WERI-Rb-1 (cell line): ENCODE data around the gene NPB.

Source experiments
- DNase-seq: peaks from one replicate; pipeline ENCODE4 v3.0.0-alpha.2; 2020
- H3K27ac ChIP-seq: fragments of 250-450 bp; sonication (Bioruptor Pico); 2 replicates; pipeline ENCODE4 v1.5.1; 2020; ENCODE audit warnings: mild to moderate bottlenecking, moderate library complexity
- H3K27me3 ChIP-seq: fragments of 250-450 bp; sonication (Bioruptor Pico); 2 replicates; pipeline ENCODE4 v1.5.1; 2021; ENCODE audit warnings: mild to moderate bottlenecking, low read depth, moderate library complexity; ENCODE audit not compliant: insufficient read depth, severe bottlenecking
- H3K36me3 ChIP-seq: fragments of 250-450 bp; sonication (Bioruptor Pico); 2 replicates; pipeline ENCODE4 v1.5.1; 2020; ENCODE audit warnings: mild to moderate bottlenecking, moderate library complexity
- H3K4me3 ChIP-seq: 2 replicates; pipeline ENCODE4 v1.5.1; 2011; ENCODE audit warnings: low read depth, mild to moderate bottlenecking, control low read depth, low read length
- H3K9me3 ChIP-seq: fragments of 250-450 bp; sonication (Bioruptor Pico); 2 replicates; pipeline ENCODE4 v1.5.1; 2021; ENCODE audit warnings: mild to moderate bottlenecking, moderate library complexity; ENCODE audit not compliant: severe bottlenecking
- TF ChIP-seq, protein P1 (sequence below): IDR thresholded peaks from 2 replicates; pipeline ENCODE4 v1.5.1; 2011; ENCODE audit warnings: low read depth, mild to moderate bottlenecking, control low read depth, inconsistent platforms, low read length

The NPB gene

DNA sequence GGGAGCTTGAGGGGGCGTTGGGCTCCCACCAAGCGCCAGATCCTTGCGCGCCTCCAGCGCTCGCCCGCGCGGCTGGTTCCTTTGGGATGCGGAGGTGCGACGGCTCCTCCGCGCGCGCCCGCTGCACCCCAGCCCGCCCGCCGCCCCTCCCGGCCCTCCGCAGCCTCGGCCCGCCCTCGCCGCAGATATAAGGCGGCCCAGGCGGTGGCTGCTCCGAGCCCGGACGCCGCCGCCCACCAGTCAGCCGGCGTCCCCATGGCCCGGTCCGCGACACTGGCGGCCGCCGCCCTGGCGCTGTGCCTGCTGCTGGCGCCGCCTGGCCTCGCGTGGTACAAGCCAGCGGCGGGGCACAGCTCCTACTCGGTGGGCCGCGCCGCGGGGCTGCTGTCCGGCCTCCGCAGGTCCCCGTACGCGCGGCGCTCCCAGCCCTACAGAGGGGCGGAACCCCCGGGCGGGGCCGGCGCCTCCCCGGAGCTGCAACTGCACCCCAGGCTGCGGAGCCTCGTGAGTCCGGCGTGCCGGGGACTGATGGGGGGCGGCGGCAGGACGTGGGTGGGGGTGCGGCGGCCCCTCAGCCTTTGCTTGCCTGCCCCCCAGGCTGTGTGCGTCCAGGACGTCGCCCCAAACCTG is at the start of gene NPB:
Gene NPB (plus strand): TSS at position 216 of the 630 bp plus-strand sequence. CDS start 40 bp downstream, at position 256.
- Histone ChIP-seq H3K9me3 (no peaks in the 10 kb centered on the region), H3K4me3 (no peak within 1 kb of the TSS), H3K36me3 (peaks cover 71% of the 10 kb centered on the region), H3K27me3 (no peaks in the 10 kb centered on the region), H3K27ac (no peak within 1 kb of the TSS)
- TF ChIP-seq, protein P1, sequence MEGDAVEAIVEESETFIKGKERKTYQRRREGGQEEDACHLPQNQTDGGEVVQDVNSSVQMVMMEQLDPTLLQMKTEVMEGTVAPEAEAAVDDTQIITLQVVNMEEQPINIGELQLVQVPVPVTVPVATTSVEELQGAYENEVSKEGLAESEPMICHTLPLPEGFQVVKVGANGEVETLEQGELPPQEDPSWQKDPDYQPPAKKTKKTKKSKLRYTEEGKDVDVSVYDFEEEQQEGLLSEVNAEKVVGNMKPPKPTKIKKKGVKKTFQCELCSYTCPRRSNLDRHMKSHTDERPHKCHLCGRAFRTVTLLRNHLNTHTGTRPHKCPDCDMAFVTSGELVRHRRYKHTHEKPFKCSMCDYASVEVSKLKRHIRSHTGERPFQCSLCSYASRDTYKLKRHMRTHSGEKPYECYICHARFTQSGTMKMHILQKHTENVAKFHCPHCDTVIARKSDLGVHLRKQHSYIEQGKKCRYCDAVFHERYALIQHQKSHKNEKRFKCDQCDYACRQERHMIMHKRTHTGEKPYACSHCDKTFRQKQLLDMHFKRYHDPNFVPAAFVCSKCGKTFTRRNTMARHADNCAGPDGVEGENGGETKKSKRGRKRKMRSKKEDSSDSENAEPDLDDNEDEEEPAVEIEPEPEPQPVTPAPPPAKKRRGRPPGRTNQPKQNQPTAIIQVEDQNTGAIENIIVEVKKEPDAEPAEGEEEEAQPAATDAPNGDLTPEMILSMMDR: no peak
- no peak for DNase-seq

DNA sequence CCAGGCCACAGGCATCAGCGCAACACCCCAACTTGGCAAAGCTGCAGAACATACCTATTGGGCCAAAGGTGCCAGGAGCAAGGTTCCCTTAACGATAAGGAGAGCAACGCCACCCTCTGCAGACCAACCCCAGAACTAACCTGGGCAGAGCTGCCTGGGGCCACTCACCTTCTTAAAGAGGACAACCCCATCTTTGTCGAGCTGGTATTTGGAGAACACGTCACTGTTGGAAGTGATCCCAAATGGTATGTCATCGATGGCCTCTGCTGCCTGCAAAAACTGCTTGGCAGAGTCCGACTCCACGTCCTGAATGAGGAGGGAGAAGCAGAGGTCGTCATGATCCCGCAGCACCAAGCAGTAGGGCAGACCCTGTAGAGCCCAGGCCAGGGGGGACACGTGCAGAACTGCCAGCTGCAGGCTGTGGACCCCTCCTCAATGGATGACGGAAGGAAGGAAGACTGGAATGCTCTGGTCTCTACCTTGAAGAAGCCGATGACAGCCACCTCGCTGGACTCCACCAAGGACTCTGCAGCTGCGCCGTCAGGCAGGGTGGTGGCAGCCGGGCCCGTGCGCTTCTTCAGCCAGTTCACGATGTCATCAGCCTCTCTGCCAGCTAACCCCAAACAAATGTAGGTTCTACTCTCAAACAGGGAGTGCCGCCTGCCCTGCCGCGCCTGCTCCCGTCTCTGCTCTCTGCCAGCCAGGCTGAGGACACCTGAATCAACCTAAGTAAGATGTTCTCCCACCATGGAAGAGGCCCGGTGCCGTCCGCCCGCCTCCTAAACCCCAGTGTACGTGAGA is 46.9 kb upstream of the NPB start:
- H3K27ac ChIP-seq: no peak overlapping the region
- TF ChIP-seq, protein P1: peak; percentile 65
- DNase-seq: peak; percentile 57
- no peaks in the 10 kb centered on the region for H3K27me3 ChIP-seq
- no peak overlapping the region for H3K4me3 ChIP-seq
- peaks cover 97% of the 10 kb centered on the region for H3K36me3 ChIP-seq
- H3K9me3 ChIP-seq: no peaks in the 10 kb centered on the region

DNA sequence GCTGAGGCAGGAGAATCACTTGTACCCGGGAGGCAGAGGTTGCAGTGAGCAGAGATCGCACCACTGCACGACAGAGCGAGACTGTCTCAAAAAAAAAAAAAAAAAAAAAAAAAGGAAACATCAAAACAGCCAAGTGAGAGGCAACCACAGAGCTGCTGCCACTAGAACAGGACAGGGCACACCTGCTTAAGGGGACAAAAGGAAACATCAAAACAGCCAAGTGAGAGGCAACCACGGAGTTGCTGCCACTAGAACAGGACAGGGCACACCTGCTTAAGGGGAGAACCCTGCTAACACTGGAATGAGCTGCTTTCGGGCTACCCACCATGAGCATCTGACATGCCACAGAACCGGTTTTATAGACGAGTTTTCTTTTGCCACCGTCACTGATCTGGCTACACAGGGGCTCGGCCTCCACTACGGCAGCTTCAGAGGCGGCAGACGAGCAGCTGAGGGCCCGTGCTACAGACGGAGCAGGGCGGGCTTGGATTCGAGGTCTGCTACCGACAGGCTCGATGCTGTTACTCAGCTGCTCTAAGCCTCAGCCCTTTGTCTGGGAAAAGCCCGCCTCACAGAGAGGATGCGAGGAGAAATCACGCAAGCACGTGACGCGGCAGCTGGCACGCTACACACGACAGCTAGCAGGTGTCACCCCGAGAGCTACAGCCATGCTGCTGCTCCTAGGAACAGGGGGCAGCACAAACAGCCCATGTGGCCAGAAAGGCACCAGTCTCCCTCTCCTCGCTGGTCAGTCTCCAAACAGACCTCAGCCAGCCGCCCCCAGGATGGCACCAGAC is 43.7 kb upstream of the NPB start:
- H3K9me3 ChIP-seq: no peaks in the 10 kb centered on the region
- peaks cover 75% of the 10 kb centered on the region for H3K36me3 ChIP-seq
- H3K4me3 ChIP-seq: no peak overlapping the region
- TF ChIP-seq, protein P1: no peak
- no peak overlapping the region for H3K27ac ChIP-seq
- DNase-seq: no peak
- no peaks in the 10 kb centered on the region for H3K27me3 ChIP-seq

GRCh38 chr17:81858967-81859905 is 42.8 kb upstream of the NPB start:
- H3K27ac ChIP-seq: peak overlapping the region; percentile 92
- H3K4me3 ChIP-seq: peak overlapping the region; percentile 72
- H3K9me3 ChIP-seq: no peaks in the 10 kb centered on the region
- no peak for DNase-seq
- H3K27me3 ChIP-seq: no peaks in the 10 kb centered on the region
- TF ChIP-seq, protein P1: no peak
- H3K36me3 ChIP-seq: peaks cover 70% of the 10 kb centered on the region
